Measurements from ENCODE around the gene SRRM3. TPM values are rescaled to one million over a fixed set of nuclear protein-coding genes. Genes with fewer than 3 reads are reported as not detected.

SRRM3 gene
- total RNA-seq, 2 experiments from 2014 or later = not detected

DNA sequence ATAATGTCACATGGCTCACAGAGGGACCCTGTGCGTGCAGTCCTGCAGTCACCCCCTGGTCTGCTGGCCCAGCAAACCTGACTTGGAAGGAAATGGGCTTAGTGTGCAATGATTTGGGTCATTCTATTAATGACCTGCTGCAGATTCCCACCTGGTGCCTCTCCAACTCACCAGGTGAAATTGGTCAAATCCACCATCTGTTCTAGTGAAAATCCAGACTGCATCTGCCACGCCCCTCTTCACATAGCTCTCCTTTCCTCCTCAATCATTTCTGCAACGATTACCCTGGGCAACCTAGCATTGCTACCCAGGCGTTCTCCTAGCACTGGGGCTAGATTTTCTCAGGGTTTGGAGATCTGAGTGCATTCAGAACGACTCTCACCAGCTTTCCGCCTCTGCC is 29.4 kb downstream of the SRRM3 start:
- no peaks in the 10 kb centered on the region for H3K79me2 ChIP-seq (ENCODE audit: insufficient read depth, low read depth, low read length)
- no peaks in the 10 kb centered on the region for H3K9me2 ChIP-seq (ENCODE audit: insufficient read depth, low read length)
- H4K20me1 ChIP-seq (ENCODE audit: insufficient read depth, low read length) = no peaks in the 10 kb centered on the region
- TF ChIP-seq CTCF (conservative IDR thresholded peaks at IDR 0.05; ENCODE audit: low read length) = no peak
- no peak for TF ChIP-seq EZH2phosphoT487 (IDR thresholded peaks at IDR 0.05; ENCODE audit: borderline replicate concordance, low read depth, low read length)
- no peak overlapping the region for H3K27ac ChIP-seq (ENCODE audit: low read depth, low read length, poor library complexity, severe bottlenecking)
- CTCF ChIA-PET (ENCODE audit: unreplicated experiment) = no interaction called here
- intact Hi-C loops (cut with micrococcal nuclease; ENCODE audit: unreplicated experiment) = no loop called here
- H3K4me3 ChIP-seq (ENCODE audit: low read depth, low read length, poor library complexity, severe bottlenecking) = no peak overlapping the region
- BruUV-seq (replicated peaks) = no TSS peak
- H3K9me3 ChIP-seq (ENCODE audit: low read length) = no peaks in the 10 kb centered on the region
- H3K4me1 ChIP-seq (ENCODE audit: insufficient read depth, low read length, poor library complexity, severe bottlenecking) = no peaks in the 10 kb centered on the region
- no peaks in the 10 kb centered on the region for H3K36me3 ChIP-seq (ENCODE audit: insufficient read depth, low read length)
- POLR2A ChIA-PET = interaction anchor here (0.6 to 0.8 kb wide), 2 partner anchors 21 to 175 kb away, joined by 3 to 4 read pairs; no protein-coding TSS in a partner anchor
- no peak overlapping the region for H2AFZ ChIP-seq (ENCODE audit: low read length)
- H3K4me2 ChIP-seq (ENCODE audit: low read length) = no peak overlapping the region
- no peak for DNase-seq (ENCODE audit: low spot score)

DNA sequence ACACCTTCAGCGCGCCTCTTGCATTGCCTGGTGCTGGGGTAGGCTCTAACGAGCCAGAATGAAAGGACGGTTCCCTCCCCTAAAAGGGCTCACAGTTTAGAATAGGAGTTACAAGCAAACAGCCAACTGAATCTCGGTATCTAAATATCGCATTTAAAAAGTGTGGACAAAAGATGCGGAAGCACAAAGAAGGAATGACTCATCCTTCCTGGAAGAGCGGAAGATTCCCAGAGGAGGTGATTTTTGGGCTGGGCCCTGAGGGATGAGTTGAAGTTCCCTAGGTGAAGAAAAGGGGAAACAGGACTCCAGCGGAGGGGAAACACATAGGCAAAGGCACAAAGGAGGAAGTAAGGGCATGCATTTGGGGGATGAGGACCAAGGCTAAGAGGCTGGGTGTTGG is 29.9 kb downstream of the SRRM3 start:
- Histone ChIP-seq H3K4me2 (ENCODE audit: low read length) (no peak overlapping the region), H3K79me2 (ENCODE audit: insufficient read depth, low read depth, low read length) (no peaks in the 10 kb centered on the region), H2AFZ (ENCODE audit: low read length) (no peak overlapping the region), H3K4me1 (ENCODE audit: insufficient read depth, low read length, poor library complexity, severe bottlenecking) (no peaks in the 10 kb centered on the region), H3K4me3 (ENCODE audit: low read depth, low read length, poor library complexity, severe bottlenecking) (no peak overlapping the region), H3K9me3 (ENCODE audit: low read length) (no peaks in the 10 kb centered on the region), H3K9me2 (ENCODE audit: insufficient read depth, low read length) (no peaks in the 10 kb centered on the region), H4K20me1 (ENCODE audit: insufficient read depth, low read length) (no peaks in the 10 kb centered on the region), H3K27ac (ENCODE audit: low read depth, low read length, poor library complexity, severe bottlenecking) (no peak overlapping the region), H3K36me3 (ENCODE audit: insufficient read depth, low read length) (no peaks in the 10 kb centered on the region)
- TF ChIP-seq EZH2phosphoT487 (IDR thresholded peaks at IDR 0.05; ENCODE audit: borderline replicate concordance, low read depth, low read length) = no peak
- TF ChIP-seq CTCF (conservative IDR thresholded peaks at IDR 0.05; ENCODE audit: low read length) = no peak
- BruUV-seq (replicated peaks) = no TSS peak
- POLR2A ChIA-PET = no interaction called here
- intact Hi-C loops (cut with micrococcal nuclease; ENCODE audit: unreplicated experiment) = no loop called here
- no peak for DNase-seq (ENCODE audit: low spot score)
- CTCF ChIA-PET (ENCODE audit: unreplicated experiment) = no interaction called here

- ChIA-PET POLR2A (interaction anchor here (0.5 kb wide), 1 partner anchor 127 kb away, joined by 4 read pairs; no protein-coding TSS in a partner anchor), CTCF (ENCODE audit: unreplicated experiment) (interaction anchor here (1.9 kb wide), 1 partner anchor 19 kb away, joined by 5 read pairs; no protein-coding TSS in a partner anchor)
- H3K79me2 ChIP-seq (ENCODE audit: insufficient read depth, low read depth, low read length) = no peaks in the 10 kb centered on the region
- H3K36me3 ChIP-seq (ENCODE audit: insufficient read depth, low read length) = no peaks in the 10 kb centered on the region
- no peaks in the 10 kb centered on the region for H3K4me1 ChIP-seq (ENCODE audit: insufficient read depth, low read length, poor library complexity, severe bottlenecking)
- no peak overlapping the region for H3K27ac ChIP-seq (ENCODE audit: low read depth, low read length, poor library complexity, severe bottlenecking)
- H3K4me2 ChIP-seq (ENCODE audit: low read length) = no peak overlapping the region
- no peak overlapping the region for H3K4me3 ChIP-seq (ENCODE audit: low read depth, low read length, poor library complexity, severe bottlenecking)
- no peak for TF ChIP-seq CTCF (conservative IDR thresholded peaks at IDR 0.05; ENCODE audit: low read length)
- no peak for TF ChIP-seq EZH2phosphoT487 (IDR thresholded peaks at IDR 0.05; ENCODE audit: borderline replicate concordance, low read depth, low read length)
- H3K9me3 ChIP-seq (ENCODE audit: low read length) = no peaks in the 10 kb centered on the region
- no TSS peak for BruUV-seq (replicated peaks)
- no peak overlapping the region for H2AFZ ChIP-seq (ENCODE audit: low read length)
- H3K9me2 ChIP-seq (ENCODE audit: insufficient read depth, low read length) = no peaks in the 10 kb centered on the region
- no peak for DNase-seq (ENCODE audit: low spot score)
- intact Hi-C loops (cut with micrococcal nuclease; ENCODE audit: unreplicated experiment) = no loop called here
- H4K20me1 ChIP-seq (ENCODE audit: insufficient read depth, low read length) = no peaks in the 10 kb centered on the region
Observed at GRCh38 chr7:76232698-76233097, 31.0 kb downstream of the SRRM3 start.
